Melanocyte of skin (primary cell): ENCODE results near the gene USP36. TPM values are rescaled to one million over a fixed set of nuclear protein-coding genes. Genes with fewer than 3 reads are reported as not detected.

Experiments
- total RNA-seq, 2 donors: library from RNA; depleted of rRNA; stranded (reverse); fragments of >200 nt; gene quantifications; 2 replicates each; pipeline ENCODE4 v1.2.3, GENCODE V29; 2012

Gene USP36
- 10 to 100 TPM; 47.6 to 48.5 TPM for total RNA-seq

DNA sequence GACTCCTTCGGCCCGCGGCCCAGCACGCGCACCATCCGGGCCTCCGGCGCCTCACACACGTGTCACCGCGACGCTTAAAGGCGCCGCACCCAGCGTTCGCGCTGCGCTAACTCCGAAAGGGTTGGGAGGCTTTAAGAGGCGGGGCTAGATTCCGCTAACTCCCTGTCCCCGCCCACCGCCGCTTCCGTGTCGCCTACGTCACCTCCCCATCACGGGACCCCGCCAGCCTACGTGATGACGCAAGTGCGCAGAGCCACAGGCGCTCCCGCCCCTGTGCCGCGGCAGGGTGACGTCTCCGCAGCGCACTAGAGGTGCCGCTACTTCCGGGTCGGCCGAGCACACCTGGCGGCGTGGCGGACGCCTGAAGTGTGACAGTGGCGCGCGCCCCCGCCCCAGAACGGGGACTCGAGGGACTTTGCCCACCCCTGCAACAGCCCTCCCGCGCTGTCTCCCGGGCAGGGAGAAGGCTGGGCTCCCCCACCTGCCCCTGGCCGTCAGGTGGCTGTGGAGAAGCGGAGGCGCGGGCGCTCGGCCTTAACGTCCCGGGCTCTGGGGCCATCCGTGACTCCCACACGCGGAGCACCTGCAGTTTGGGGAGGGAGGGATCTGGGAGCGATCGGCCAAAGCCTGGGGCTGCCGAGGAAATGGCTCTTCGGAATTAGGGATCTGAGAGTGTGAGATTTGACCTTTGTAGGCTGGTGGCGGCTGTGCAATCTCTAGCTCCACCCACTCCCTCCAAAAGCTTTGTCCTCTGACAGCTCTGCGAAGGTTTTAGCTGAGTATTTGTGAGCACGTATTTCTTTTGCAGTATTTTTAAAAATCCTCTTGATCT lies at the start of gene USP36:
USP36 (minus strand) TSS at position 35 of the 832 bp plus-strand sequence. CDS start 4,451 bp downstream, outside the sequence.

DNA sequence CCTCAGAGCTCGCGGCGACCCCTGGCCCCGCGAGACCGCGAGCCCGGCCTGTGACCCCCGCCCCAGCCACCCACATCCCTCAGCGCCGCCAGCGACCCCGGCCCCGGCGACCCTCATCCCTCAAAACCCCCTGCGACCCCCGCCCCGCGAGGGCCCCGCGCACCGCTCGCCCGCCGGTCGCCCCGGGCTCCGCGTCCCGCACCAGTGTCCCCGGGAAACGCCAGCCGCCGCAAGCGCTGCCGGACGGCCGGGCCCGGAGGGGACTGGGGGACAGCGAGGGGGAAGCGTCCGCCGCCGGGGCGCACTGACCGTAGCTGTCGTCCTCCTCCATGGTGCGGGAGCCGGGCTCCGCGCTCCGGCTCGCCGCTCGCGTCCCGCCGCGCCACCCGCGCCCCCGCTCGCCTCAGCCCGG lies 58.7 kb downstream of the USP36 start, which contains the start of gene CYTH1:
CYTH1 (minus strand) TSS at position 381 of the 412 bp plus-strand sequence; CDS start at position 331, 50 bp downstream.

Other genes starting within 250 kb of the USP36 start
- 10 to 100 TPM; 16.5 to 17.0 TPM for gene CYTH1, start 58.5 kb downstream of the USP36 start, total RNA-seq
- 1 to 10 TPM; 3.4 to 4.7 TPM for gene CEP295NL, start 62.4 kb upstream of the USP36 start, total RNA-seq
- 100 to 1,000 TPM; 184 to 188 TPM for gene TIMP2, start 84.6 kb upstream of the USP36 start, total RNA-seq
- gene LGALS3BP, start 139.1 kb upstream of the USP36 start, total RNA-seq, result 1,000 to 10,000 TPM; 1,265 to 1,597 TPM
- 10 to 100 TPM; 35.8 to 52.0 TPM for gene CANT1, start 168.9 kb upstream of the USP36 start, total RNA-seq
- gene C1QTNF1, start 183.4 kb upstream of the USP36 start, total RNA-seq, result 10 to 100 TPM; 14.3 to 24.8 TPM
- gene ENGASE, start 234.0 kb upstream of the USP36 start, total RNA-seq, result 10 to 100 TPM in 1 of 2 donors, 1 to 10 TPM in 1; 8.3 to 11.0 TPM